GM12892 (cell line): ENCODE results near the gene TYW3.

Source experiments
- DNase-seq: peaks from one replicate; pipeline ENCODE4 v3.0.0; 2011; ENCODE audit not compliant: insufficient read length
- FAIRE-seq: peaks from 2 replicates; lab custom pipeline; 2011; peaks lifted over from hg19 to GRCh38; lab: Jason Lieb, UNC
- POLR2A ChIP-seq: IDR thresholded peaks from 2 replicates; pipeline ENCODE4 v1.6.1; 2011; ENCODE audit warnings: low read depth, low read length, control low read depth
- POLR2AphosphoS5 ChIP-seq: IDR thresholded peaks from 2 replicates; pipeline ENCODE4 v1.6.1; 2011; ENCODE audit warnings: low read depth, low read length, control low read depth
- TAF1 ChIP-seq: IDR thresholded peaks from 2 replicates; pipeline ENCODE4 v1.6.1; 2011; ENCODE audit warnings: low read depth, mild to moderate bottlenecking, control low read depth, low read length, borderline replicate concordance

The TYW3 gene

DNA sequence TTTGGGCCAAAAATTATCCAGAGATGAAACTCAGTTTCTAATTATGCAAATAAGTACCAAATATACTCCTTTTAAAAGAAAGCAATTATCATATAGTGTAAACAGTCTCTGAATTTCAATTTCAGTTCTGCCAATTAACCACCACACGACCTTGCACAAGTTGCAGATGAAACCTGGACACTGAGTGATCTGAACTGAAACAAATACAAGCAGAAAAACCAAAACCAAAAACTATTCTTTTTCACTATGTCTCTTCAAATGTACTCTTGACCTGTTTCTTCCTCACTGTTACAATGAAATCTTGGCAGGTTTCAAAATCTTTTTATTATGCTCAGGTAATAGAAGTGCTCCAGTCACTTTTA lies 79.2 kb downstream of the TYW3 start:
- DNase-seq: no peak
- no peak for FAIRE-seq
- no peak for TF ChIP-seq POLR2A
- no peak for TF ChIP-seq POLR2AphosphoS5
- TF ChIP-seq TAF1: no peak
